Fibroblast of skin of right biceps (primary cell): Measurements from ENCODE around the gene DYRK3.
A peak's percentile ranks its signal among the peaks of the same experiment; 100 is the strongest.
"Not testable (repeated sequence)": the region's sequence is repeated elsewhere in the genome, so short reads cannot be mapped to it uniquely, and the experiment has no call there.

Experiments
- DNase-seq: peaks from one replicate; pipeline ENCODE4 v3.0.0-alpha.2; 2013

The DYRK3 gene

DNA sequence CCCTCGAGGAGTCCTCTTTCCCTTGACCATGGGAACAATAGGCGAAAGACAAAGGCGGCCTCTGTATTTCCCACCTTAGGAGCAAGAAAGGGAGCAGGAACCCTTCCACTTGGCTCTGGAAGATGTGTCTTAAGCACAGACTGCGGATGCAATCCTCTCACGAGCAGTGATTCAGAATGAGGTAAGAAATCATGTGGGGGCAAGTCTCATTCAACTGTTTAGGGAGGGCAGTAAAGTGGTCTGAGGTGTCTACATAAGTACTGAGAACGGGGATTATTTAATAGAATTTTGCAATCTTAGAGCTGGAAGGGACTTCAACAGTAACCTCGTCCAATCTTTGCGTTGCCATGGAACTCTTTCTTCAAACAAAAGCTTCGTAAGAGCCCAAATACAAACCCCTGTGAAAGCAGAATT is 1.6 kb upstream of the DYRK3 start:
- DNase-seq: peak; percentile 82

DNA sequence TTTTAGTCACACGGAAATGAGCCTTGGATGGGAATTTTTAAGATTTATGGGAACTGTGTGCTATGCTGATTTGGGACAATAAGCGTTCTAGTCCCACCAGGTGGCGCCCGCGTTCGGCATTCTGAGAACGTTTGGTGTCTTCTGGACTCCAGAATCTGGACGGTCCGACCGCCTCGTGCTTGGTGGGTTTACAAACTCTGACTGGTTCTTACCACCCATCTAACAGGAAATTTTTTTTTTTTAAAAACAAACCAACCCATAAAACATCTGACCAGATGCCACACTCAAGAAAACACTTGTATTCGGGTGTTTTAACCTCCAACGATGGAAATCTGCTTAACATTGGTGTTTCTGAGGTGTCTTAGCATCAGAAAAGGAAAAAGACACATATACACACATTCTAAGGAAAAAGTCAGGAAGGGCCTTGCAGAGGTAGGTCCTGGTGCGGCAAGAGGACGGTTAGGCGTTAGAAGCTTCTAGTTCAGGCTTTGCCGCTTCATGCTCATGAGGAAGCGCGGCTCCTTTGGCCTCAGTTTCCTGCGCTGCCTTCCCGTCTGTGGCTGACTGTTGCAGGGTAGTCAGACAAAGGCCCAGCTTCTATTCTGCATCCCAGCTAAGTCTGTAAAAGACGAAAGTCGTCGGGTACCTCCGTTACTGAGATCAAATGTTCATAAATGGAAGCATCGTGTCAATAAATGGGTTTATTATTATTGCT is 814 bp upstream of the DYRK3 start:
- peak; percentile 91 for DNase-seq

DNA sequence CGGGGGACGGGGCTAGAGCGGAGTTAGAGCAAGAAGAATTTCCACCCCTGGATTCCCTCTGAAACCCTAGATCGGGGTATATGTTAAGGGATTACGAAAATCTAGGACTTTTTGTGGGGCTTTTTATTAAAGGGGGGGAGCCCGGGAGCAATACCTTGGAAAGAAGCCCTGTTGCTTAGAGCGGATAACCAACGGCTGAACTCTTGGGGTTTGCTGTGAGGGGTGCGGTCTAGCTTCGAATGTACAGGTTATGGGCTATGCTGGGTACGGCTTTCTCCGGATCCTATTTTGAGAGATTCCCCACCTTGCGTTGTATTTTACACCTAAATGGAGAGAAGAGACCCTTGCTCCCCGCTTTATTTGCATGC is 626 bp downstream of the DYRK3 start:
- DNase-seq: no peak

DNA sequence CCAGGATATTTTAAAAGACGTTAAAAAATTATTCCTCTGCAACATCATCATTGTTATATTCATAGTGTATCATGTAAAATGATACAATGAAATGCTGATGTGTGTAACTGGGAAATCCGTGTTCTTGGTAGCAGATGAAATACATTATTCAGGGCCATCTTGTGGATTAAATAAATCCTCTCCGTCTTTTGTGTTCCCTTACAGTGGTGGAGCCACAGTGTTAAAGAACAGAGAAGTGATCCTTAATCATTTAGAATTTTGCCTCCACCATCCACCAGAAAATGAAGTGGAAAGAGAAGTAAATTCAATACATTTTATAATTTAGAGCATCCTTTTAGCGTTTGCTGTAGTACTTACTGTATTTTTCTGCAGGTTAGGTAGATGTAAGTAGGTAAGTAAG is 1.3 kb downstream of the DYRK3 start:
- DNase-seq: no peak

DNA sequence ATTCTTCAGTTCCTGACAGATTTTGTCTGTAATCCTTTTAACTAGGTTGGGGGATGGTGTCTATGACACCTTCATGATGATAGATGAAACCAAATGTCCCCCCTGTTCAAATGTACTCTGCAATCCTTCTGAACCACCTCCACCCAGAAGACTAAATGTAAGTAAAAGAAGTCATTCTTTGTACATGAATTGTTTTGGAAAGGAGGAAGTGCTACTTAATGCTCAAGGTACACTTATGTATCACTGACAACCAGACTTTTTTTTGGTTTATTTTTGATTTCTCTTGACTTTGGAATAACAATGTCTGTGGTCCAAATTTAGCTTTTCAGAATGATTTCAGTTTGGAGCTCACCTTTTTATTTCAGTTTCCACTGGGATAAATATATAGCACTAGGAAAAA is 2.3 kb downstream of the DYRK3 start:
- DNase-seq: no peak

DNA sequence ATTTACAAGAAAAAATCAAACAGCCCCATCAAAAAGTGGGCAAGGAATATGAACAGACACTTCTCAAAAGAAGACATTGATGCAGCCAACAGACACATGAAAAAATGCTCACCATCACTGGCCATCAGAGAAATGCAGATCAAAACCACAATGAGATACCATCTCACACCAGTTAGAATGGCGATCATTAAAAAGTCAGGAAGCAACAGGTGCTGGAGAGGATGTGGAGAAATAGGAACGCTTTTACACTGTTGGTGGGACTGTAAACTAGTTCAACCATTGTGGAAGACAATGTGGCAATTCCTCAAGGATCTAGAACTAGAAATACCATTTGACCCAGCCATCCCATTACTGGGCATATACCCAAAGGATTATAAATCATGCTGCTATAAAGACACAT is 6.7 kb downstream of the DYRK3 start:
- DNase-seq: not testable (repeated sequence)

DNA sequence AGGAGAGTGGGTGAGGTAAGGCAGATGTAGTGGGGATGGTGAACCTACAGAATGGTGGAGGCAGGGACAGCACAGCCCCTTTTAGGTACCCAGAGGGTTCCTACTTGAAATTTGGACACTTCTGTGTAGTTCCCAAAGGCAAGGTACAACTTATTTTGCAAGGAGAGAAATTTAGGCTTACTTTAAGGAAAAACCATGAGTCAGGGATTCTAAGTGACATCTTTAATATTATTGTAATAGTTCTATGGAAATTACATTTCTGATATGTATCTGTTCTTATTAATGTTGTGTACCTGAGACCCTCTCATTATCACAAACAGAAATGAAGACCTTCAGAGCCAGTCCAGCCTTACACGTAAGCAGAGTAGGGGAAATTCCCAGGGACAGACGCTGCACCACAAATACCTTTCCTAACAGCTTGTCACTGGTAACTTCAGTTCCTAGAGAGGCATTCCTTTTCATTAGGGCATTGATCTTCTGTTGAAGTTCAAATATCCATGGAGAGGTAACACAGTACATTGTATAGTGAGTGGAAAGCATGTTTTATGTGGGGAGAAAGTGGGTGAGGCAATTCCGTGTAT is 7.9 kb downstream of the DYRK3 start:
- DNase-seq: no peak

DNA sequence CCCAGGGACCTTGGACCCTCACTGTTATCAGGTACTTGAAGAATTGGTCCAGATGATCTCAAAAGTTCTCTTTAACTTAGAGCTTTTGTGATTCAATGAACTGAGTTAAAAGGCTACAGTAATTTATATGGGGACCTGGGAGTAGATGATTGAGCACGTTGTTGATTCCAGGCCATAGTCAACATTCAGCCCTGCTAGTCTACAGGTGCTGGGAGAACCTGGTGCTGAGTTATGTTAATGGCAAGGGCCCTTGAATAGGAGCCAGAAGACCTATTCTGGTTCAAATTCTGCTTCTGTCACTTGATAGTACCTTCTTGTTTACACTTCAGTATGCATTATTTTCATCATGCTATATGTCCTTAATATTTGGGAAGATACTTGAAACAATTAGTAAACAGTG is 11.2 kb downstream of the DYRK3 start:
- DNase-seq: no peak

DNA sequence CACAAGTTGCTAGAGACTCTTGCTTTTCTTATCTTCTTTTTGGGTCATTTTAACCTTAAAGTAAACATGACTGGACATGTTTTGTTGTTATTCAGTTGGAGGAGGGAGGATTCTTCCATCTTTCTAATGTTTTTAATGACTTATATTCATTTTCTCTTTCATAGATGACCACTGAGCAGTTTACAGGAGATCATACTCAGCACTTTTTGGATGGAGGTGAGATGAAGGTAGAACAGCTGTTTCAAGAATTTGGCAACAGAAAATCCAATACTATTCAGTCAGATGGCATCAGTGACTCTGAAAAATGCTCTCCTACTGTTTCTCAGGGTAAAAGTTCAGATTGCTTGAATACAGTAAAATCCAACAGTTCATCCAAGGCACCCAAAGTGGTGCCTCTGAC is 11.9 kb downstream of the DYRK3 start:
- DNase-seq: no peak

DNA sequence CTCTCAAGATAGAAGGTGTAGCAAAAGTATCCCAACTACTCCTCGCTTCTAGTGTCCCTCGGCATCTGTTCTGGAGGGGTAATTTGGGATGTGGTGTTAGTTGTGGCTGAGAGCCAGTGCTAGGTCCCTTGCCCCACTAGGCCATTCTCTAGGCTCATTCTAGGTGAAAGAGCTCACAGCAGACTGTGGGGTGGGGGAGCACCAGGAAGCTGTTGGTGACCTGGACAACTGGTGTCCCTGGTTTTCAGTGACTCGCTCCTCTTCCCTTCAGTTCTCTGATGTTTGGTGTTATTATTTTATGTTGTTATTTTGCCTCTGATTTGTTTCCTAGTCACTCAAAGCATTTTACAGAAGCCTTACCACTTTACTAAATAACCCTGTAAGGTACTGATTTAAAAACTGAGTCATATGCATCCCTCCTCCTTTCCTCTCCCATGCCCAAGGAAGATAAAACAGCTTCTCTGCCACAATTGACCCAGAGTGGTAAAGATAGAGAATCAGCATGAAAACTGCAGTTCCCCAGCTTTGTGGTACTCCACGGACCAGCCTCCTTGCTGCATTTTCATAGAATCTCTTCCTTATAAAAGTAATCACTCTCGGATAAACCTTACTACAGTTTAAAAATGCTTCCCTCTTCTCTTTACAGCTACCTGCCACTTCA is 14.1 kb downstream of the DYRK3 start:
- DNase-seq: no peak

DNA sequence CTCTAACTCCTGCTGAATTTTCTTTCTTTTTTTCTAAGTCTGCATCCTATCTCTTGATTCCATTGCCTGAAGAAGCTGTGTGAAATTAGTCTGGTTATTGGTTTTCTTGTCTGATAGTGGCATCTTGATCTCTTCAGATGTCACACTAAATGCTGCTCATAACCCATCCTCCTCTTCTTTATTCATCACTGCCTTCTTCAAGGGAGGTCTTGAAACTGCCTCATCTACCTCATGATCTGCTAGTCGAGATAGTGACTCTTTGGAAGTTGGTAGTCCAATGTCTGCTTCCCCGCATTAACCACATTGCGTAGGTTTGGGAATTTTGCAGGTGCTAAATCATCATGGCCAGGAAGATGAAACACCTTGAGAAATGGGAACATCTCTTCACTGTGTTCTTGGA is 15.7 kb downstream of the DYRK3 start:
- no peak for DNase-seq

DNA sequence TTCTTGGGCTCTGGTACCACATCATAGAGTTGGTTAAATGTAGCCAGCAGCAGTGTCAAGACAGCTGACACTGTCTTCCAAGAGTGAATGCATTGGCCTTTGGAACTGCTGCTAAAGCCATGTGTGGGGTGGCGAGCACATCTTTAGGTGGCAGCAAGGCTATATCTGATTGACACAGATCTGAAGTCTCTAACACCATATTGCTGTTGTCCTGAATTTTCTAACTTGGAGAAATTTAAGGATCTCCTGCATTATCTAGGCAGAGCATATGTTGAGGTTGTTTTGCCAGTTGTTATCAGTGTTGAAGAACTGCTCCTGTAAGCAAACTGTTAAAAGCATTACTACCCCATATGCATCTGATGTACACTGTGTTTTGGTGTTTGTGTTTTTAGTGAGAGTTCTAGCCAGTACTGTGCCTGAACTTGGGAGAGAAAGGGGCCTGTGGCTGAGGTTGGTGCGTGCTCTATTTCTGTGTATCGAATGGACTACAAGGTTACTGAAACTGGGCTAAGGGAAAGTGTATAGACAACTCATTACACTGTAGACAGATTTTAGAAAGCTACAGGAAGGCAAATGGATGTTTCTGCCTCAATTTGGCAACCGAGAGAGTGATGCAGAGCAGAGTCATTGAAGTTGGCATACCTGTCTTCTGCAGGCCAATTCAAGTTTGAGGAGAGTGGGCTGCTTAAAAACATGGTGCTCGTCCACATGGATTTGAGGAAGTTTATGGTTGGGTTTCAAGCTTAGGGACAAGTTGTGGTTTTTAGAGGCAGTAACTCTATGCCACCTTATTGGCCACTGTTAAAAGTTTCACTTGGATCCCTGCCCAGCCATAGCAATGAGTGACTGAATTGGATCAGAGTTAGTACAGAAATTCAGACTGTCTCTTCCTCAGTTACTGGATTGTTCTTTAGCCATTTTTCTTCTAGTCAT is 16.9 kb downstream of the DYRK3 start:
- DNase-seq: no peak

DNA sequence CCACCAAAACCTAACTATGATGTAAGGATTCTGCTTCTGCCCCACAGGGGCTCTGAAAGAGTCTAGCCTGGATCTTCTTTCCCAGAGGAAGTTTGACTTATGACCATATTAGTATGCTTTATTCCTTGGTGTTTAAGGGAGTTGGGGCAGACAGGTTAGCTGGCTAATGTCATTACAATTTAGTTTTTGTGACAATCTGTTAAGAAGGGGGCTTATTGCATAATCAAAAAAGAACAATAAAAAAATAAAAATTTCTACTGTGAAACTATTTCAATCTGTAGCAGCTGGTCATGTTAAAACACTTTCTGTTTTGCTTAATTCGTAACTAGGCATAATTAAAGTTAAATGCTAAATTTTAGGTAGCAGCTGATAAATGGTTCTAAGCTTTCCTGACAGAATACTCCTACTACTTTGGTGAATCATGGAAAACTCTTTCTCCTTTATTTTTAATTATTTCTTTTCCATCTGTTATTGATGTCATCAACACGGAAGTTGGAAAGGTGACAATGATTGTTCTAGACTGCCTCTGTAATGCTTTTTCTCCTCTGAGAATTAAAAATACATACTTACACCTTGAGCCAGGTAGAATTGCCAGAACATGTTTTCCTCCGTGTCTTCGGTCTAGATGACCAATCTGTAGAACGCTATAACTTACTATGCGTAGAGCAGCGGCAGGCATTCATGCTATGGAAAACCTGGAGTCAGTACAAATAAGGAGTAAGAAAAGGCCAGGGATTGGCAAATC is 18.6 kb downstream of the DYRK3 start:
- no peak for DNase-seq

DNA sequence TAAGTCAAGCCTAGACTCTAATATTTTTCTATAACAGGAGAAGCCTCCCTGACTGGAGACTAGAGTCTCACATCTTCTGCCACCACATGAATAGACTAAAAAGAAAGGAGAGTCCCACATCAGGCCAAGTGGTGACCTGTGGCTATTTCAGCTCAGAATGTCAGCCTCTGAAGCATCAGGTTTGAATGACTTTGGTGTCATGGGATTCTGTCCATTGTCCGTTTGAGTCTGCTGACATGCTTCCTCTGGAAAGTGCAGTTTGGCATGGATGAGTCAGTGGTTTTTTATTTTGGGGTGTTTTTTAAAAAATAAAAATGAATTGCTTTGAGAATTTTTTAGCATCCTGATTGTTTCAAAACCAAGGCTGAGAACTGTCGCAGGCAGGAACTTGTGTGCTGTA is 19.5 kb downstream of the DYRK3 start:
- DNase-seq: no peak

DNA sequence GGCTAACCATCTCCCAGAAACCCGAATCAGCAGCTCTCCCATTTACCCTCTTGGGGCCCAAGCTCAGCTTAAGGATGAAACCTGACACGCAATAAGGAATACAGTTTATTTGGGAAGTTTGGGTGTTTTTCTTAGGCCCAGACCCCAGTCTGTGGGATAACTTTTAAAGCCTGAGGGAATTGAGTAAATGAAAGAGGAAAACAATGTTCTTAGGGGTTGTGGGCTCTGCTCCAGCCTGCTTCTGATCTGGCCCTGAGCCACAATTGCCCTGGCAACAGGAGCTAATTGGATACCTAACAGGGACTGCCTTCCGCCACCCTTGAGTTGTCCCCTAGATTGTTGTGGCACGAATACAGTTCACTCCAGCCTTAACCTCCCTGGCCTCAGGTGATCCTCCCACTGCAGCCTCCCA is 20.1 kb downstream of the DYRK3 start:
- DNase-seq: no peak

DNA sequence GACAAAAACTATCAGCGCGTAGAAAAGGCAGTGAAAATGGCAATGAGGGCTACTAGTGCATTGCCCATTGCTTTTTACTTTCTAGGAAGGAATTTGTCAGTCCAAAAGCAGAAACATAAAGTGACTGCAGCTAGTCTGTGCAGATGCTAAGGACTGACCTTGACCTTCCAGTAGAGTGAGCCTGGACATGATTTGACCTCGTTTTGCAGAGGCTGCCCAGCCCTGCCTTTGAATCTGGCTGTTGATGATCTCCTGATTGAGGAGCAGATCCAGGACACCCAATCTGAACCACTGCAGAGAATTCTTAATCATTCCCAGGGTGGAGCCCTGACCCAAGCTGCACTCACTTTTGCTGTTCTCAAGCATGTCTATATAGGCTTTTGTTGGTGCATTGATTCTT is 21.6 kb downstream of the DYRK3 start:
- no peak for DNase-seq

DNA sequence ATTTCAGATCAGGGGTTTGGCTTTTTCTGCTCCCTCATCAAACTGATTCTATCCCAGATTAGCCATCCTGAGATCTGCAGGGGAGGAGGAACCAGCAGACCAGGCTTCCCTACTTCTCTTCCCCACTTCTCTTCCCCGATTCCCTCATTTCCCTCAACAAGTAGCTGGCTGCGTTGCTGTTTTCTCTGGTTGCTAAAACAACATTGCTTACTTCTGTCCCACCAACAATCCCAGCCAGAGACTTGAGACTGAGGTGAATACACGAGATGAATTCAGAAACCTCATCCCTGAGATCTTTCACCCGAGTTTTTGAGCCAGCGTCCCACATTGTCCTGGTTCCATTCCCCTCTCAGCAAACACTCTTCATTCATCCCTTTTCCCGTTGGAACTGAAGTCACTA is 22.4 kb downstream of the DYRK3 start:
- DNase-seq: no peak

DNA sequence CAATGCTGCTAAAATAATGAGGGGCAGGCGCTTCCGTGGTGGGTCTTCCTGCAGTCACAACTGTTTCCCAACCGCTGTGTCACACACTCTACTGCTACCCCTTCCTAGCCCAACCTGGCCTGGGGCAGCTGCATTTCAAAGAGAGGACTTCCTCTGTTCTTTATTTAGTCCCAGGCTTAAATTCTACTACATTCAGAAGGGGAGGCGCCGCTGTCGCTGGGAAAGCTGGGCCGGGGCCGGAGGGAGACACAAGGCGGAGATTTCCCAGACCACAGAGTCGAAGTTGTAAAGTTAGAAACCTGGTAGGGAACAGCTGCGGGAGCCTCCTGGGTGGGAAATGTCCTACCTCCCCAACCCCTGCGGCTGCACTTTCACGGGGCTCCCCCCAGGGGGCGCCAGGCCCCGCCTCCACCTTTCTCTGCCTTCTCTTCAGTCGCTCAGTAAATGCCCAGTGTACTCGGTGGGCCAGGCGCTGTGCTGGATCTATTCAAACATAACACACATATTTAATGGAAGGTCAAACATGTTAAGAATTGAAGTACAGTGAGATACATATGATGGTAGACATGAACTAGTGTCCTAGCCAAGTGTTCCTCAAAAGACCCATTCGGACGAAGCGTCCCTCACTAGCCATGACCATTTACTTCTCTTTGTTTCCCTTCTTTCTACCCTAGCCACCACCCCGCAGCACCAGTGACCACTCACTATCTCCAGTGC is 23.1 kb downstream of the DYRK3 start:
- DNase-seq: peak; percentile 22

DNA sequence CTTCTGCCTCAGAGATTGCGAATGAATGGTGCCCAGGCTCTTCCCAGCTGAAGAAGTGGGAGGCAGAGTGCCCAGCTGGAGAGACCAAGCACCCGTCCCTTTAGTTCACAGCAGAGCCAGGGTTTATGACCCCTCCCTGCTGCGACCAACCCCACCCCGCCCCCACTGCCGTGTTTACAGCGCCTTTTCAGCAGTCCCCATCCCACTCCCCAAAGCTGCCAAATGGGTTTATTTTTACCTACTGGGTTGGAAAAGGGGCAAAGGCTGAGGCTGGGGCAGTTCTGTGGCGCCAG is 23.6 kb downstream of the DYRK3 start:
- DNase-seq: no peak

DNA sequence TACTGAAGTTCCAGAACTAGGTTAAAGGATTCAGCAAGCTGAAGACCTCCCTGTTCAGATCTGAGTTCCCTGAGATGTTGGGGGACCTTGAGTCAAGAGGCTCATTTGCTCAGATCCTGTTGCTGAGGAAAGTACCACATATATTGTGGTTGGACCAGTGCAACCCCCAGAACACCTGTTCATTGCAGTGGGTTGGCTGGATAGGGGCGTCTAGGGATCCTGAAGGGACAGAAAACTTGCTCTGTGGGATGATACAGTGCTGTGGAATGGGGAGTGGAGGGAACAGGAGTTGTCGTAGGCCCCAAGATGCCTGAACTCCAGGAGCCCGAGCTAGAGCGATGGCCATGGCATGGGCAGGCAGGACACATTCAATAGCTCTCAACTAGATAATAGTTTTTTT is 24.8 kb downstream of the DYRK3 start:
- no peak for DNase-seq

DNA sequence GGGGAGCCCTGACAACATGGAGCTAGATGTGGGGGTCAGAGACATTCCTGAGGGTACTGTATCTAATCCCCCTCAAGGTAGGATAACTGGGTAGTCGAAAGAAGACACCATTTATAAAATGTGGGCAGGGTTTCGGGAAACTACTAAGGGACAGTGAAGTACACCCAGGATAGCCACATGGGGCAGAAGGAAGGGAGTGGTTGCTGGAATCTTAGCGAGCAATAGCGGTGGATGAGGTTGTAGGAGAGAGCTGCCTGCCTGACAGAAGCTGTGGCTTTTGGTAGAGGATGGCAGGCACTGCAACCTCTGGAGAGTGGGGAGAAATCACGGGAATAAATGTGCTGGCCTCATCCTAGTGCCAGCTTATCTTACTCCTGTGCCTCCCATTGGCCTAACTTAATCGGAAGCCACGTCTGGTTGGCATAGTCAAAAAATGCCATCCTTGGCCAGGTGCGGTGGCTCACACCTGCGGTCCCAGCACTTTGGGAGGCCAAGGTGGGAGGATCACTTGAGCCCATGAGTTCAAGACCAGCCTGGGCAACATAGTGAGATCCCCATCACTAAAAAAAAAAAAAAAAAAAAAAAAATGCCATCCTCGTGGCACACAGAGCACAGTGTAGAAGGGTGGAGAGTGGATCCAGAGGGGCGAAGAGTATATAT is 26.0 kb downstream of the DYRK3 start:
- no peak for DNase-seq
